Measurements from ENCODE around the gene MACROH2A1. TPM values are rescaled to one million over a fixed set of nuclear protein-coding genes. Genes with fewer than 3 reads are reported as not detected.

MACROH2A1 gene
- total RNA-seq, 4 donors from 2014 or later: 278 to 355 (median 319) TPM

DNA sequence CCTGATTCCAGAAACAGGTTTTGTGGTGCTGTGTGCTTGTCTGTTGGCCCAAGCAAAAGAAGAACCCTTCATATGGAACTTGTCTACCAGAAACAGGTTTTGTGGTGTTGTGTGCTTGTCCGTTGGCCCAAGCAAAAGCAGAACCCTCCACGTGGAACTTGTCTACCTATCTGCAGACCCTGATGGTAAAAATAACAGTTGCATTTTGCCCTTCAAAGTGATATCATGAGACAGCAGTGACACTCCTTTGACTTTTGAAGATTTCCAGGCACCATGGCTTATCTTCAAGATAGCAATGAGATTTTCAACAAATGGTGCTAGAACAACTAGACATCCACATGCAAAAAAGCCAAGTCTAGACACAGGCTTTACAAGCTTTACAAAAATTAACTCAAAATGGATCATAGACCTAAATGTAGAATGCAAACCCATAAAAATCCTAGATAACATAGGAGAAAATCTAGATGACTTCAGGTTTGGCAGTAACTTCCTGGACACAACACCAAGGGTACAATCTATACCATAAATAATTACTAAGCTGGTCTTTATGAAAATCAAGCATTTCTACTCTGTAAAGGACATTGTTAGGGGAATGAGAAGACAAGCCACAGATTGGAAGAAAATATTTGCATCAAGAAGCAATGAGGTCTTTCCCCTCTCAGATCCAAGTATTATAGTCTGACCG is 16.8 kb downstream of the MACROH2A1 start:
- intact Hi-C loops (cut with DNase I): no loop called here
- peaks cover 20 to 98% (median 30%) of the 10 kb centered on the region in 3 donors for H3K36me3 ChIP-seq
- 72 to 88% methylated on average over 3 of the region's 3 CpGs for WGBS, 2 donors
- TF ChIP-seq, protein P1, sequence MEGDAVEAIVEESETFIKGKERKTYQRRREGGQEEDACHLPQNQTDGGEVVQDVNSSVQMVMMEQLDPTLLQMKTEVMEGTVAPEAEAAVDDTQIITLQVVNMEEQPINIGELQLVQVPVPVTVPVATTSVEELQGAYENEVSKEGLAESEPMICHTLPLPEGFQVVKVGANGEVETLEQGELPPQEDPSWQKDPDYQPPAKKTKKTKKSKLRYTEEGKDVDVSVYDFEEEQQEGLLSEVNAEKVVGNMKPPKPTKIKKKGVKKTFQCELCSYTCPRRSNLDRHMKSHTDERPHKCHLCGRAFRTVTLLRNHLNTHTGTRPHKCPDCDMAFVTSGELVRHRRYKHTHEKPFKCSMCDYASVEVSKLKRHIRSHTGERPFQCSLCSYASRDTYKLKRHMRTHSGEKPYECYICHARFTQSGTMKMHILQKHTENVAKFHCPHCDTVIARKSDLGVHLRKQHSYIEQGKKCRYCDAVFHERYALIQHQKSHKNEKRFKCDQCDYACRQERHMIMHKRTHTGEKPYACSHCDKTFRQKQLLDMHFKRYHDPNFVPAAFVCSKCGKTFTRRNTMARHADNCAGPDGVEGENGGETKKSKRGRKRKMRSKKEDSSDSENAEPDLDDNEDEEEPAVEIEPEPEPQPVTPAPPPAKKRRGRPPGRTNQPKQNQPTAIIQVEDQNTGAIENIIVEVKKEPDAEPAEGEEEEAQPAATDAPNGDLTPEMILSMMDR (IDR thresholded peaks at IDR 0.05): no peak
- no peak for TF ChIP-seq POLR2A (IDR thresholded peaks at IDR 0.05)
- peaks cover 30 to 68% (median 52%) of the 10 kb centered on the region in 3 donors for H3K4me1 ChIP-seq
- no peak overlapping the region for H3K27ac ChIP-seq
- H3K4me3 ChIP-seq: no peak overlapping the region
- H3K9me3 ChIP-seq: no peaks in the 10 kb centered on the region
- H3K27me3 ChIP-seq: no peaks in the 10 kb centered on the region
- no peak for DNase-seq

DNA sequence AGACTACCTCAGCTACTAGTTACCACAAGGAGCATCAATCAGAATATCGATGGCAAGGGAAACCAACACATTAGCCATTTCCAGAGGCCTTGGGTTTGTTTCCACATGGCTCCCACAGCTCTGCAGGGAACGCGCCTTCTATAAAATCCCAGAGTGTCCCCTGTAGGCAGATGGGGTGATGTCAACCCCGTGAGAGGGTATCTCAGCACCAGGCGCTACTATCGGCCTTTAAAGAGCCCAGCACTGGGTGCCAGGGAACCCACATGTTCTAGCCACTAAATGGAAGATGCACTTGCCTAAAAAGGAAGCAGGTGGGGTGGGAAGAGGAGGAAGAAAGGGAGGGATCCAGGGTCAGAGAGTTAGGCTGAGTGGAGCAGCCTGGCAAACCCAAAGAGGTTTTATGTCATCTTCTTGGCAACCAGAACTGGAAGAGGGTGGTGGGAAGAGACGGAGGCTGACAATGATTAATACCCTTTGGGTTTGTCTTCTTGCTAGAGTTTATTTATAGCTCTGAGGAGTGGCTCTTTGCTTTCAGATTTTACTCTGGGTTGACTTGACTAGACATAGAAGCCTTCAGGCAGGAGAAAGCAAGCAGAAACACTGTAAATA is 19.9 kb downstream of the MACROH2A1 start:
- TF ChIP-seq, protein P1 (IDR thresholded peaks at IDR 0.05): no peak
- TF ChIP-seq POLR2A (IDR thresholded peaks at IDR 0.05): no peak
- H3K27me3 ChIP-seq: no peaks in the 10 kb centered on the region
- peaks cover 13 to 99% (median 34%) of the 10 kb centered on the region in 3 donors for H3K36me3 ChIP-seq
- H3K9me3 ChIP-seq: no peaks in the 10 kb centered on the region
- intact Hi-C loops (cut with DNase I): no loop called here
- peaks cover 11 to 67% (median 40%) of the 10 kb centered on the region in 3 donors for H3K4me1 ChIP-seq
- H3K4me3 ChIP-seq: no peak overlapping the region
- no peak for DNase-seq
- H3K27ac ChIP-seq: peak overlapping the region in 3 of 4 donors; percentile 29 to 57 (median 49)
- WGBS, 2 donors: 57 to 72% methylated on average over 7 of the region's 7 CpGs

DNA sequence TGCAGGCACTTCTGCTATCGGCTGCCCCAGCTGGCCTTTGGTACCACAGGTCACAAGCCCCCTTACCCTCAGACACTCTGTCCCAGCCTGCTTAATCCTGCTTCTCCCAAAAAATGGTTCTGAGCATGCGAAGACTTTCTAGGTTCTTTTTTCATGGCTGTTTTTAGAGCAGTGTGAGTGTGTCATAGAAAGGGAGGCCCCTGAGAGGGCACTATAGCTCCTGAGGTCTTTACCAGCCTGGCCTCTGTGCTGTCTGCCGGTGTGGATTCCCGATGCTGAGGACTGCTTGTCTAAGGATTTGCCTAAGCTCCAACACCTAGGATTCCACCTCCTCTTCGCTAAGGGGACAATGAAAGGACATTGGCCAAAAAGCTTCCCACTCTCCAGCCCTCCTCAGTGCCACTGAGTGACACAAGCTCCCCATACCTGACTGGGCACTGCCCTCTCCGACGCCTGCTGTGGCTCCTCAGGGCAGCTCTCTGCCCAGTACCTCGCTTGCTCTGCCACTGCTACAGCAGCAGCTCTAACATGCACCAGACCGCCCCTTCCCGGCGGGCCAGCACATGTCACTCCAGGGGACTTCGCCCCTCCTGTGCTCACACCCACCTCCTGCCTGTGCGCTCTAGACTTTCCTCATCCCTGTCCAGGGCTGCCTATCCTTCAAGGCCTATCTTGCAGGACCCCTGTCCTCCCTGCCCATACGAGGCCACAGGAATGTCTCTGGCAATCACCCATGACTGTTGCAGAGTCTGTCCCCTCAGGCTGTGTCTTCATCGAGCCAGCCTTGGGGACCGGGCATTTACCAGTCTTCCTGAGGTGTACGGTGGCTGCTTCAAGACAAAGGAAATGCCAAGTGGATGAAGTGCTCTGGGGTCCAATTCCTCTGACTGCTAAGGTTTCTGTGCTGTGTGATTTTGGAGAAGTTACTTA is 21.0 kb downstream of the MACROH2A1 start:
- no peak for DNase-seq
- Histone ChIP-seq H3K9me3 (no peaks in the 10 kb centered on the region), H3K4me3 (no peak overlapping the region), H3K27ac (peak overlapping the region; percentile 12 to 31 (median 26)), H3K36me3 (peaks cover 11 to 99% (median 39%) of the 10 kb centered on the region in 3 donors), H3K27me3 (no peaks in the 10 kb centered on the region), H3K4me1 (peaks cover 12 to 74% (median 41%) of the 10 kb centered on the region in 3 donors)
- intact Hi-C loops (cut with DNase I): no loop called here
- WGBS, 2 donors: 49 to 61% methylated on average over 9 to 12 of the region's 17 CpGs
- TF ChIP-seq POLR2A (IDR thresholded peaks at IDR 0.05): no peak
- TF ChIP-seq, protein P1 (IDR thresholded peaks at IDR 0.05): no peak

DNA sequence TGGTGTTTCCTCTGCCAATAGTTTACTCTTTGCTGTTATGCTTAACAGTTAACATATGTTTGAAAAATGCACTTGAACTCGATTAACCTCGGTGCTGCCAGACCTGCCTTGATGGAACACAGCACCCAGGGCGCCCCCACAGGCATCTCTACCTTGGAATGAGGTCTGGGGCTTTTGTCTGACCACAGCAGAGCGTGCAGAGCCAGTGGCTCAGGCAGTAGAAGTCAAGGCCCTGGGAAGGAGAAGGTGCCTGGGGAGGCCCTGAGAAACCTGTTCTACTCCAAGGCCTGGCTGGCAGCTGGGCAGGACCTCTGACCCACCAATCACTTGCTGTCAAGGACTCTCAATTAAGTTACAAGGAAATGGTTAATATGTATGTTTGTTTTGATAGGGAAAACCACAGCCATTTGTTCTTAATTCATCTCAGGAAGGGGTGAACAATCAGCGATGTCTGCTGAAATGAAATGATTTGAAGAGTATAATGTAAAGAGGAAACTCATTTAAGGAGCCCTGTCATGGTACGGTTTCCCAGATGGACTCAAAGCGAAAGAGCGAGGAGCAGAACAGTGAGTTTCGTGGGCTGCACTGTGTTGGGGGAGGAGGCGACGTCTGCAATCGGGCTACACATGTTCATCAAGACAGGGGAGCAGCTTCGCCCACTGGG is 21.9 kb downstream of the MACROH2A1 start:
- WGBS, 2 donors: 61 to 66% methylated on average over 12 to 13 of the region's 13 CpGs
- peaks cover 16 to 83% (median 49%) of the 10 kb centered on the region in 3 donors for H3K4me1 ChIP-seq
- no peak for DNase-seq

More for the DNA sequence above, 21.9 kb downstream of the MACROH2A1 start:
- intact Hi-C loops (cut with DNase I): no loop called here
- H3K4me3 ChIP-seq: no peak overlapping the region
- no peaks in the 10 kb centered on the region for H3K9me3 ChIP-seq
- TF ChIP-seq, protein P1 (IDR thresholded peaks at IDR 0.05): no peak
- no peak for TF ChIP-seq POLR2A (IDR thresholded peaks at IDR 0.05)
- peaks cover 11 to 99% (median 39%) of the 10 kb centered on the region in 3 donors for H3K36me3 ChIP-seq
- no peaks in the 10 kb centered on the region for H3K27me3 ChIP-seq
- peak overlapping the region in 1 of 4 donors; percentile 31 for H3K27ac ChIP-seq
